ENCODE results near the gene ST3GAL3. TPM values are rescaled to one million over a fixed set of nuclear protein-coding genes. Genes with fewer than 3 reads are reported as not detected.

The ST3GAL3 gene
- total RNA-seq, 1 experiment from 2014 or later, result 8.3 TPM

GRCh38 chr1:43743206-43743605, 35.9 kb downstream of the ST3GAL3 start:
- Histone ChIP-seq H2BK12ac (ENCODE audit: insufficient read length, low read depth, low read length) (no peak overlapping the region), H2BK5ac (ENCODE audit: insufficient read length, low read length) (no peak overlapping the region), H4K8ac (replicated peaks; ENCODE audit: insufficient read length, low read depth, low read length) (no peak overlapping the region), H2BK120ac (ENCODE audit: low read depth, low read length, poor library complexity, severe bottlenecking) (no peak overlapping the region), H3K56ac (ENCODE audit: insufficient read length, low read depth, low read length) (no peak overlapping the region), H2AK5ac (ENCODE audit: insufficient read length, low read length) (no peak overlapping the region), H3K27me3 (ENCODE audit: insufficient read depth, low read length) (no peaks in the 10 kb centered on the region), H3K23ac (ENCODE audit: insufficient read length, low read depth, low read length) (no peak overlapping the region), H3K27ac (ENCODE audit: insufficient read length, low read depth, low read length) (no peak overlapping the region), H4K91ac (ENCODE audit: insufficient read length, low read depth, low read length) (no peak overlapping the region), H3K79me2 (ENCODE audit: insufficient read depth, low read length) (no peaks in the 10 kb centered on the region), H2BK20ac (ENCODE audit: low read depth, low read length, poor library complexity, severe bottlenecking) (no peak overlapping the region), H3K18ac (ENCODE audit: insufficient read length, low read depth, low read length) (no peak overlapping the region), H3K9me3 (ENCODE audit: control insufficient read depth, low read depth, low read length) (no peaks in the 10 kb centered on the region), H2BK15ac (ENCODE audit: low read depth, low read length) (no peak overlapping the region), H3T11ph (ENCODE audit: low read length) (no peak overlapping the region), H3K23me2 (ENCODE audit: insufficient read length, low read depth, low read length, poor library complexity, severe bottlenecking) (no peaks in the 10 kb centered on the region), H3K79me1 (ENCODE audit: insufficient read depth, low read depth, low read length, poor library complexity, severe bottlenecking) (no peaks in the 10 kb centered on the region), H3K4me2 (ENCODE audit: insufficient read depth, insufficient read length, low read length) (no peak overlapping the region), H2AFZ (ENCODE audit: low read length) (no peak overlapping the region), H3K4ac (ENCODE audit: low read depth, low read length) (no peak overlapping the region), H4K20me1 (ENCODE audit: control insufficient read depth, insufficient read depth, insufficient read length) (no peaks in the 10 kb centered on the region), H3K9ac (ENCODE audit: extremely low read depth, insufficient read length, low read length) (no peak overlapping the region), H3K4me1 (ENCODE audit: insufficient read depth, low read length) (no peaks in the 10 kb centered on the region), H3K14ac (ENCODE audit: insufficient read depth, low read length) (no peak overlapping the region), H4K5ac (ENCODE audit: insufficient read length, low read depth, low read length) (no peak overlapping the region)
- H3K27ac Mint-ChIP-seq, result no peak overlapping the region
- no peak overlapping the region for H3K4me3 Mint-ChIP-seq
- peaks cover 0 to 9% (median 0%) of the 10 kb centered on the region in 3 experiments; a peak in 4 of 7 replicates for H3K36me3 Mint-ChIP-seq (ENCODE audit: insufficient read depth in 1 of 3, low read depth in 3 of 3)
- H3K9me3 Mint-ChIP-seq, result no peaks in the 10 kb centered on the region; a peak in 1 of 5 replicates
- no peaks in the 10 kb centered on the region for H3K27me3 Mint-ChIP-seq (ENCODE audit: low read depth)
- no peak for TF ChIP-seq CTCF (conservative IDR thresholded peaks at IDR 0.05)
- no CpG with 5 or more reads among the region's 1 CpG for WGBS (ENCODE audit: extremely low coverage, insufficient read length, low lambda C conversion rate)
- DNase-seq, result no peak
- peaks cover 0 to 3% of the 10 kb centered on the region in 2 experiments; a peak in 1 of 4 replicates for H3K4me1 Mint-ChIP-seq
